ENCODE measurements around the gene DHRS3.
"Not testable (repeated sequence)": the region's sequence is repeated elsewhere in the genome, so short reads cannot be mapped to it uniquely, and the experiment has no call there.

Gene DHRS3

DNA sequence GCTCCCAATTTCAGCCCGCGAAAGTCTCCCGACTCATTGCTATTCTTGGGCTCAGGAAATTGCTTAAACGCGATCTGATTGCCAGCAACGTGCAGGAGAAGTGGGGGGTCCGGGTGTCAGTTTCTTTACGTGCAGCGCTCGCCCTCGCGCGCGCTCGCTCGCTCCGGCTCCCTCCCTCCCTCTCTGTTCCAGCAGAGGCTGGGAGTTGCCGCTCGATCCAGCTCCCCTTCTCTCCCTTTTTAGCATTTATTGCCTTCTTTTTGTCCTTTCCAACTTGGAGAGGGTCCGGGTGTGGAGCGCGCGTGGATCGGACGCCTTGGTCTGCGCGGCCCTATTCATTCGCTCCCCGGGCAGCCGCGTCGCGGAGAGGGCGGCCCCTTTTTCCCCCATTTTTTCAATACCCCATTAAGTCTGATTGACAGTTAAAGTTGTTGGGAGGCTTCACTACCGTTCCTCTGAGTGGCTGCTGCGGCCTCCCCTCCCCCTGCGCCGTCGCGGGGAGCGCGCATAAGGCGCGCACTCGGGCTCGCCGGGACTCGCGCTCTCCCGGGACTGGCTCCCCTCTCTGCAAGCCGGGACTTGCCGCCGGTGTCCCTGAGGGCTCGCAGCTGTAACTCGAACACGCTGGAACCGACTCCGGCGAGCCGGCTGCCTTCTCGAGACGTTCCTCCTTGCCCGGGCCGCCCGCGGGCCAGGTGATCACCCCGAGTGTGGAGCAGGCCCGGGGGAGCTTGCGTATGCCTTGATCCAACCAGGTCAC lies at the start of gene DHRS3:
DHRS3 (minus strand) TSS at position 310 of the 760 bp plus-strand sequence. CDS start 862 bp downstream, outside the sequence.
- DNase-seq: no peak

DNA sequence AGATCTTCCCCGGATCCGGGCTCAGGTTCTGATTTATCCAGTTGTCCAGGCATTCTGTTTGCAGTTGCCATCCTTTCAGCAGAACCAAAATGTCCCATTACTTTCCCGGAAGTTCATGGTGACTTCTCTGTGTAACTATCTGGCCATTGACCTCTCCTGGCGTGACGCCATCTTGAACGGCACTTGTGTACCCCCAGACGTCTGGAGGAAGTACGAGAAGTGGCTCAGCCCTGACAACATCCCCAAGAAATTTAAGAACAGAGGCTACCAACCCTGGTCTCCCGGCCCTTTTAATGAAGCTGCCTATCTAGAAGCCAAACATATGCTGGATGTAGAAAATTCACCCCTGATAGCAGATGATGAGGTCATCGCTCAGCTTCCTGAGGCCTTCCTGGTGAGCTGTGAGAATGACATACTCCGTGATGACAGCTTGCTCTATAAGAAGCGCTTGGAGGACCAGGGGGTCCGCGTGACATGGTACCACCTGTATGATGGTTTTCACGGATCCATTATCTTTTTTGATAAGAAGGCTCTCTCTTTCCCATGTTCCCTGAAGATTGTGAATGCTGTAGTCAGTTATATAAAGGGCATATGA lies 48.2 kb upstream of the DHRS3 start:
- DNase-seq: no peak

GRCh38 chr1:12665511-12665910 lies 47.5 kb upstream of the DHRS3 start:
- no peak for DNase-seq

DNA sequence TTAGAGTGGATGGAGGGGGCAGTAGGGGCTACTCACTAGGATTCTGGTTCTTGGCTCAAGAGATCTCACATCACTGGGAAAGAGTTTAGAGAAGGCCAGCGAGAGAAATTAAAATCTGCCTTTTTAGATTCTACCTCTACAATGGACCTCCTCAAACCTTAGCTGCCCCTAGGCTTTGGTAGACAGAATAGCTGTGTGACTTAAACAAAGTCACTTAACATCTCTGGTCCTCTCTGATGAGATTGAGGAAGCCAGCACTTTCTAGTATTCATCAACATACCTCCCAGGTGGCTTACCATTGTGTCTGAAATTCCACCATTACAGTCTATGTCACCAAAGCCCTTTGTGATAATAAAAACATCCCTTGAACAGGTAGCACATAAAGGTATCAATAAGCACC lies 44.5 kb upstream of the DHRS3 start:
- DNase-seq: no peak

- no peak for DNase-seq
These were observed 43.7 kb upstream of the DHRS3 start for GRCh38 chr1:12661606-12662219.

- peak; percentile 36 for DNase-seq
These were observed 40.8 kb upstream of the DHRS3 start for GRCh38 chr1:12658531-12659453.

- DNase-seq: not testable (repeated sequence)
These were observed 40.0 kb upstream of the DHRS3 start for GRCh38 chr1:12657885-12658512.

DNA sequence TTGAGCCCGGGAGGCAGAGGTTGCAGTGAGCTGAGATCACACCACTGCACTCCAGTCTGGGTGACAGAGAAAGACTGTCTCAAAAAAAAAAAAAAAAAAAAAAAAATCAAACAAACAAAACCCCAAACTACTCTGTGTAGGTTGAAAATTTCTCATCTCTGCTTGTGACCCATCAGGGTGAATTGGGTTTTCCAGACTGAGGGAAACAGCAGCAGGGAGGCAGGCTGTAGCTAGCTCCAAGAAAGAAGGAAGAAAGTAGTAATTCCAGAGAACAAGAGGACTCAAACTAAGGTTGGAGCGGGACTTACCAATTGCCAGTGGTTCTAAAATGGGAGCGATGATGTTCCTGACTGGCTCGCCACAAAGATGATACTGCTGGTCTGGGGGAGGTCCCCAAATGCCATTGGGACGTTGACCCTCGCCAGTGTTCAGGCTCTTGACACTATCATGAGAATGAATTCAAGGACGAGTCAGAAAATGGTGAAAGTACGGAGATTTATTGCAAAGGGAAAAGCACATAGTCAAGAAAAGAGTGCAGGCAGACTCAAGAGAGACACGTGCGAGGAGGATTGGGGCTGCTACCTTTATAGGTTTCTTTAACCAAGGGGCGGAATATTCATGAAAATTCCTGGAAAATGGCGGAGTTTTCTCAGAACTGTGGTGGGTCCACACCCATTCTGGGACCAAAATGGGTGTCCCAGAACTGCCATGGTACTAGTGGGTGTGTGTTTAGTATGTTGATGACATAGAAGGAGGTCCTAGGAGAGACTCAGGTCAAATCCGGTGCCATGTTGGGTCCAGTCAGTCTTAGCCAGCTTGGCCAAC lies 39.3 kb upstream of the DHRS3 start:
- no peak for DNase-seq

DNA sequence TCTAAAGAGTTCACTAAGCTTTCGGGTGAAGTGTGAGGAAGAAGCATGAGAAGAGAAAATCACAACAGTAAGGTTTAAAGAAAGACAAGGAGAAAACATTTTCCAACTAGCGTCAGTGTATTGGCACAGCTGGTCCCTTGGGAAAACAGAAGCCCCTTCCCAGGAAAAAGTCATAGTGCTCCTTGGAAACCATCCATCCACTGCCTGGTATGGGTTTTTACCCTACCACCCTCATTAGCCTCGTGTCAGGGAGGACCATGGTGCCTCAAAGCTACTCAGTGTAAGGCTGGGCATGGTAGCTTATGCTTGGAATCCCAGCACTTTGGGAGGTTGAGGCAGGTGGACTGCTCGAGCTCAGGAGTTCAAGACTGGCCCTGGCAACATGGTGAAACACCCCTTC lies 38.6 kb upstream of the DHRS3 start:
- no peak for DNase-seq

DNA sequence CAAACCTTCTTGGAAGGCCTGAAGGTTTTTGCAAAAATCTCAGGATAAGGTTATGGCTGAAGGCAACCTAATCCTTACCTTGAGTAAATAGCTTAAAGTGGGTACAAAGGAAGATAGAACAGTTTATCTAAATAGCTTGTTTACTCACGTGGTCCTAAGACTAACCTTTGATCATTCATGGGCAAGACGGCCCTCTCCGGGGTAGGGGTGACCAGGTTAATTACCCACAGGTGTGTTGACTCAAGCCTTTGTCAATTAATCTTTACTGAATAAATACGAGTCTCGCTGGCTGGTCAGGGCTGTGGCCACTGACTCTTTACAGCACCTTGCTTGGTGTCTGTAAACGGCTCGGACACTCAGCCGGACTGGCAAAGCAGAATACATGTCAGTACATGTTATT lies 36.6 kb upstream of the DHRS3 start:
- no peak for DNase-seq

DNA sequence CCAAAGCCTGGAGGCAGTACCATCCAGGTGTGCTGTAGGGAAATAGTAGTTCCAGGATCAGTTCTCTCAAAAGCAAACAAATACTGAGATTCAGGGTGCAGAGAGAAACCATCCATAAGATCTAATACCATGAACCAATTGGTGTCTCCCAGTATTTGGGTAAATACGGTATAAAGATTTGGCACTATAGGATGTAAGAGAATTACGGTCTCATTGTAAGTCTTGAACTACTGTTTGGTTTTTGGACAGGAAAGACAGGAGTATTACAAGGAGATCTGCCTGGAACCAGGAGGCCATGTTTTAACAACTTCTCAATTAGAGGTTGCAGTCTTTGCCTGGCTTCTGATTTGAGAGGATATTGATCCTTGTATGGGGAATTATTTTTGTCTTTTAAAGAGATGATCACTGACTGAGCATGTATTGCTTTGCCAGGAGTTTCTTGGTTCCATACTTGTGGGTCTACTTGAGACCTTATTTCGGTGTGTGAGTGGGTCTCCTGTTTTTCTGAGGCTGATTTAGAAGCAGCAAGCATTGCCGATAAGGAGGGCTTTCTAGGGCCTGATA lies 36.1 kb upstream of the DHRS3 start:
- DNase-seq: no peak

DNA sequence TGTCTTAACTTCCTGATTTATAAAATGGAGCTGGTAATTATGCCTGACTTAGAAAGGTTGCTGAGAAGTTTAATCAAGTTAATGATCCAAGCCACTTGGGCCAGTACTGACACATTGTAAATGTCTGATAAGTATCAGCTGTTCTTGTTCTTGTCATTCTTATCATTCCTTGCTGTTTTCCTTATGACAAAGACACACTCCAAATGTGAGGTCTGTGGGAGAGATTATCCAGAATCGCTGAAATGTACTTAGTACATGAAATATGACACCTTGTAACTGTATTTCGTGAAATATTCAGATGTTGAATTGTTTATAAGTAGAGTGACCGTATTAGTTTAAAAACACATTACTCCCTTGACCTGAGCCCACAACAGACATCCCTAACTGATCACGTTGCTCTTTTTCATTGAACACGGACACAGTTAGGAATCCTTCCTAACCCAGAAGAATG lies 32.0 kb upstream of the DHRS3 start:
- DNase-seq: no peak

- no peak for DNase-seq
These were observed 30.7 kb upstream of the DHRS3 start for GRCh38 chr1:12648741-12649140.

GRCh38 chr1:12645401-12645800 lies 27.4 kb upstream of the DHRS3 start:
- DNase-seq: not testable (repeated sequence)

- DNase-seq: no peak
These were observed 26.8 kb upstream of the DHRS3 start for GRCh38 chr1:12644829-12645228.

DNA sequence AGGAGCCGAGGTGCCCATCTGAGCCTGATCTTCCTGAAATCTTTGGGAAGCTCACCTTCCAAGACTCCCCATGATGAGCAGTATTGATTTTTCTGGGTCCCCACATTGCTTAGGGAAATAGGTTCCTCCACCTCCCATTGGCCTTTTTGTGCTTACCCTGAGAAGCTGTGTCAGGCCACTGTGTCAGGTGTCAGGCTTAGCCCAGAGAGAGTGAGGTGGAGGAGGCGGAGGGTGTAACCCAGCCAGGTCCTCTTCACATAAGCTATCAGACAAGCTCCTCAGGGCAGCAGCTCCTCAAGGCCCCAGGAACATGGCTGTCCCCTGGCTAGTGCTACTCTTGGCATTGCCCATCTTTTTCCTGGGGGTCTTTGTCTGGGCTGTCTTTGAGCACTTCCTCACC lies 26.2 kb upstream of the DHRS3 start:
- DNase-seq: no peak

GRCh38 chr1:12643785-12644184 lies 25.8 kb upstream of the DHRS3 start, which contains the start of gene AADACL4:
TSS of gene AADACL4 (plus strand) at chr1:12644085. CDS start at chr1:12644547, 462 bp downstream.
- DNase-seq: no peak

DNA sequence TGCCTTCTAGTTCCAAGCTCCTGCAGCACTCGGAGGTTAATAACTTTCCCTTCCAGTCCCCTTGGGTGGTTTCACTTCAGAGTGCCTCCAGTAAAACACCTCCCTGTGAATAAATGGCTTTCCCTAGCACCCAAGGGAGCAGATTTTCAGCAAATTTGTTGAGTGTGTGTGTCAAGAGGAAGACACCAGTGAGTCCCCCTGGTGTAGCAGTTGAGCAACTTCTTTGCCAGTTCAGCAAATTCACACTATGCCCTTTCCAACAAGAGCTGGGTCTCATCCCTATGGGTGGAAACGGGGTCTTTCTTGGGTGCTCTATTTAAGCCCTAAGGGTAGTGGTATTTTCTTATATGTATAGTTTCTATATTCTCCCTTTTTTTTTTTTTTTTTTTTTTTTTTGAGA lies 25.1 kb upstream of the DHRS3 start:
- DNase-seq: no peak

- no peak for DNase-seq
These were observed 22.9 kb upstream of the DHRS3 start for GRCh38 chr1:12640958-12641272.

GRCh38 chr1:12640237-12640957 lies 22.4 kb upstream of the DHRS3 start:
- no peak for DNase-seq

DNA sequence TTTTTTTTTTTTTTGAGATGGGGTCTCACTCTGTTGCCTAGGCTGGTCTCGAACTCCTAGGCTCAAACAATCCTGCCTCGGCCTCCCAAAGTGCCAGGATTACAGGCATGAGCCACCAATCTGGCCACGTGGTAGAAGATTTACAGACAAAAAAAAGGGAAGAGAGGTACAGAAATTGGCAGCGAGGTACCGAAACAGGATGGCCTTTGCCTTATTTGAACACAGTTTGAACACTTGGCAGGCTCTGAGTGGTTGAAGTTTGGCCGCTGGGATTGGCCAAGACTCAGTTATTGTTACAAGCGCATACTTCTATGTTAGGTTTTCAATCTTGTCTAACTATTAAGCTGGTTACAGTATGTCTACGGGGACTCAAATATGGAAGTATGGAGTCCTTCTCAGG lies 19.7 kb upstream of the DHRS3 start:
- no peak for DNase-seq
